ENCODE results near the gene RBM7. TPM values are rescaled to one million over a fixed set of nuclear protein-coding genes. Genes with fewer than 3 reads are reported as not detected.

RBM7 gene
- total and polyA plus RNA-seq, 2 donors from 2014 or later = 14.6 to 27.8 TPM

DNA sequence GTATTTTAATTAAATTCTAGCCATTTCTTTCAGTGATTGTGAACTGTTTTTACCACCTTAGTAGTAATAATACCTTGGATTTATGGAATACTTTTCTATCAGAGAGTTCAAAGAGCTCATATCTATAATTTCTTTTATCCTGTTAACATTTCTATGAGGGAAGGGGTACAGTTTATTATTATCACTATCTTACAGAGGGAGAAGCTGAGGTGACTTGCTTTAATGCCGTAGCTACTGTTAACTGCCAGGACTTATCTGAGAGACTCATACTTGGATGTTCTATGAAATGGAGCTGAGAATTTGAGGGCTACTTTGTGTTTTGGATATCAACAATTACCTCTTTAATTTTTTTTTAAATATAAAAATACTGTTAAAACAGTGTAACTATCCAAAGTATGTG, 42.1 kb downstream of the RBM7 start:
- no peaks in the 10 kb centered on the region for H3K27me3 ChIP-seq (ENCODE audit: control insufficient read depth, insufficient read depth, low read length)
- peaks cover 0 to 3% (median 0%) of the 10 kb centered on the region in 3 donors for H3K36me3 ChIP-seq (ENCODE audit: control insufficient read depth in 2 of 3, insufficient read depth in 3 of 3, low read length in 3 of 3)
- no peaks in the 10 kb centered on the region for H3K9me3 ChIP-seq (ENCODE audit: control insufficient read depth in 2 of 3, insufficient read depth in 1 of 3, low read length in 3 of 3)
- TF ChIP-seq CTCF (IDR thresholded peaks at IDR 0.05; ENCODE audit: borderline replicate concordance, extremely low read depth, insufficient read depth) = no peak
- FAIRE-seq (no peak), DNase-seq (no peak)
- H3K9ac ChIP-seq (ENCODE audit: low read length in 3 of 3) = no peak overlapping the region
- H3K4me1 ChIP-seq (ENCODE audit: control insufficient read depth in 2 of 3, insufficient read depth in 2 of 3, low read depth in 1 of 3, low read length in 3 of 3) = peaks cover 1 to 25% (median 10%) of the 10 kb centered on the region in 3 donors
- no peak overlapping the region for H3K4me3 ChIP-seq (ENCODE audit: low read length in 3 of 3)
- intact Hi-C loops (cut with DNase I) = no loop called here
- H3K27ac ChIP-seq (ENCODE audit: low read depth in 2 of 2, low read length in 2 of 2) = no peak overlapping the region

DNA sequence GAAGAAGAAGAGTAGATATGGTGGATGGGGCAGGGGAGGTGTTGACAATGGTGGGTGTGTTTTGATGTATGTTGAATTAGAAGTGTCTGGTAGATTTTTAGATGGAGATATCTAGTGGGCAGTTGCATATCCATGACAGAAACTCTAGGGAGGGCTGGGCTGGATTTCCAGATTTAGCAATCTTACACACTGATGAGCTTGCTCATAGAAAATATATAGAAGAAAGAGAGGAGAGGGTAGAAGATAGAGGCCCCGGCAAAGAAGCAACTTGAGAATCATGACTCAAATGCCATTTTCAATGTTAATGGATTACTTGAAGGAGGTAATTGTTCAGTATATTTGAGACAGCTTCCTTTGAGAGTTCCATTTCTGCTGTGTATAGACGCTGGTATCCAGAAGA, 47.0 kb downstream of the RBM7 start:
- H3K9ac ChIP-seq (ENCODE audit: low read length in 3 of 3) = no peak overlapping the region
- no peak for TF ChIP-seq CTCF (IDR thresholded peaks at IDR 0.05; ENCODE audit: borderline replicate concordance, extremely low read depth, insufficient read depth)
- H3K27ac ChIP-seq (ENCODE audit: low read depth in 2 of 2, low read length in 2 of 2) = no peak overlapping the region
- H3K4me3 ChIP-seq (ENCODE audit: low read length in 3 of 3) = no peak overlapping the region
- no peaks in the 10 kb centered on the region for H3K27me3 ChIP-seq (ENCODE audit: control insufficient read depth, insufficient read depth, low read length)
- H3K4me1 ChIP-seq (ENCODE audit: control insufficient read depth in 2 of 3, insufficient read depth in 2 of 3, low read depth in 1 of 3, low read length in 3 of 3) = peaks cover 4 to 11% (median 4%) of the 10 kb centered on the region in 3 donors
- no peak for FAIRE-seq
- DNase-seq = no peak
- H3K9me3 ChIP-seq (ENCODE audit: control insufficient read depth in 2 of 3, insufficient read depth in 1 of 3, low read length in 3 of 3) = no peaks in the 10 kb centered on the region
- peaks cover 0 to 13% (median 3%) of the 10 kb centered on the region in 3 donors for H3K36me3 ChIP-seq (ENCODE audit: control insufficient read depth in 2 of 3, insufficient read depth in 3 of 3, low read length in 3 of 3)
- intact Hi-C loops (cut with DNase I) = no loop called here

GRCh38 chr11:114447892-114448291, 47.4 kb downstream of the RBM7 start:
- Histone ChIP-seq H3K4me3 (ENCODE audit: low read length in 3 of 3) (no peak overlapping the region), H3K4me1 (ENCODE audit: control insufficient read depth in 2 of 3, insufficient read depth in 2 of 3, low read depth in 1 of 3, low read length in 3 of 3) (peaks cover 4 to 11% (median 4%) of the 10 kb centered on the region in 3 donors), H3K27me3 (ENCODE audit: control insufficient read depth, insufficient read depth, low read length) (no peaks in the 10 kb centered on the region), H3K27ac (ENCODE audit: low read depth in 2 of 2, low read length in 2 of 2) (no peak overlapping the region), H3K36me3 (ENCODE audit: control insufficient read depth in 2 of 3, insufficient read depth in 3 of 3, low read length in 3 of 3) (peaks cover 0 to 15% (median 3%) of the 10 kb centered on the region in 3 donors), H3K9me3 (ENCODE audit: control insufficient read depth in 2 of 3, insufficient read depth in 1 of 3, low read length in 3 of 3) (no peaks in the 10 kb centered on the region), H3K9ac (ENCODE audit: low read length in 3 of 3) (no peak overlapping the region)
- intact Hi-C loops (cut with DNase I) = no loop called here
- DNase-seq (peak in 1 of 5 donors; percentile 14), FAIRE-seq (no peak)
- no peak for TF ChIP-seq CTCF (IDR thresholded peaks at IDR 0.05; ENCODE audit: borderline replicate concordance, extremely low read depth, insufficient read depth)

All from kidney (tissue), 14 donors.